ENCODE measurements around the gene ARMC2. TPM values are rescaled to one million over a fixed set of nuclear protein-coding genes. Genes with fewer than 3 reads are reported as not detected.

The ARMC2 gene
- total RNA-seq, 2 experiments from 2014 or later, result 2.6 to 8.4 TPM

GRCh38 chr6:108875161-108875555 is 26.9 kb downstream of the ARMC2 start:
- ChIA-PET CTCF (ENCODE audit: unreplicated experiment) (no interaction called here), POLR2A (interaction anchor here (0.7 to 1.0 kb wide), 2 partner anchors 143 to 1552 kb away, joined by 3 read pairs; no protein-coding TSS in a partner anchor)
- Histone ChIP-seq H3K4me2 (ENCODE audit: low read length) (no peak overlapping the region), H3K27ac (ENCODE audit: low read depth, low read length, poor library complexity, severe bottlenecking) (no peak overlapping the region), H3K36me3 (ENCODE audit: insufficient read depth, low read length) (no peaks in the 10 kb centered on the region), H3K9me3 (ENCODE audit: low read length) (no peaks in the 10 kb centered on the region), H3K79me2 (ENCODE audit: insufficient read depth, low read depth, low read length) (no peaks in the 10 kb centered on the region), H2AFZ (ENCODE audit: low read length) (no peak overlapping the region), H4K20me1 (ENCODE audit: insufficient read depth, low read length) (no peaks in the 10 kb centered on the region), H3K4me3 (ENCODE audit: low read depth, low read length, poor library complexity, severe bottlenecking) (no peak overlapping the region), H3K4me1 (ENCODE audit: insufficient read depth, low read length, poor library complexity, severe bottlenecking) (peaks cover 9% of the 10 kb centered on the region), H3K9me2 (ENCODE audit: insufficient read depth, low read length) (no peaks in the 10 kb centered on the region)
- intact Hi-C loops (cut with micrococcal nuclease; ENCODE audit: unreplicated experiment), result no loop called here
- no TSS peak for BruUV-seq (replicated peaks)
- no peak for TF ChIP-seq EZH2phosphoT487 (IDR thresholded peaks at IDR 0.05; ENCODE audit: borderline replicate concordance, low read depth, low read length)
- TF ChIP-seq CTCF (conservative IDR thresholded peaks at IDR 0.05; ENCODE audit: low read length), result no peak
- DNase-seq (ENCODE audit: low spot score), result no peak

- ChIA-PET CTCF (ENCODE audit: unreplicated experiment) (no interaction called here), POLR2A (interaction anchor here (0.6 to 0.9 kb wide), 2 partner anchors 29 to 405 kb away, joined by 3 read pairs; partner anchors contain the start of gene ARMC2)
- no peak for DNase-seq (ENCODE audit: low spot score)
- peaks cover 5% of the 10 kb centered on the region for H3K4me1 ChIP-seq (ENCODE audit: insufficient read depth, low read length, poor library complexity, severe bottlenecking)
- intact Hi-C loops (cut with micrococcal nuclease; ENCODE audit: unreplicated experiment), result no loop called here
- no peak overlapping the region for H3K4me2 ChIP-seq (ENCODE audit: low read length)
- H3K36me3 ChIP-seq (ENCODE audit: insufficient read depth, low read length), result no peaks in the 10 kb centered on the region
- H3K9me3 ChIP-seq (ENCODE audit: low read length), result no peaks in the 10 kb centered on the region
- H3K4me3 ChIP-seq (ENCODE audit: low read depth, low read length, poor library complexity, severe bottlenecking), result no peak overlapping the region
- TF ChIP-seq EZH2phosphoT487 (IDR thresholded peaks at IDR 0.05; ENCODE audit: borderline replicate concordance, low read depth, low read length) (no peak), CTCF (conservative IDR thresholded peaks at IDR 0.05; ENCODE audit: low read length) (no peak)
- no peaks in the 10 kb centered on the region for H3K79me2 ChIP-seq (ENCODE audit: insufficient read depth, low read depth, low read length)
- no peaks in the 10 kb centered on the region for H4K20me1 ChIP-seq (ENCODE audit: insufficient read depth, low read length)
- no peak overlapping the region for H2AFZ ChIP-seq (ENCODE audit: low read length)
- no TSS peak for BruUV-seq (replicated peaks)
- no peaks in the 10 kb centered on the region for H3K9me2 ChIP-seq (ENCODE audit: insufficient read depth, low read length)
- no peak overlapping the region for H3K27ac ChIP-seq (ENCODE audit: low read depth, low read length, poor library complexity, severe bottlenecking)
Measured at GRCh38 chr6:108877046-108877751, 29.0 kb downstream of the ARMC2 start.

GRCh38 chr6:108878942-108879341 is 30.7 kb downstream of the ARMC2 start:
- H3K79me2 ChIP-seq (ENCODE audit: insufficient read depth, low read depth, low read length), result no peaks in the 10 kb centered on the region
- no peak overlapping the region for H3K4me2 ChIP-seq (ENCODE audit: low read length)
- no peaks in the 10 kb centered on the region for H3K9me2 ChIP-seq (ENCODE audit: insufficient read depth, low read length)
- H3K27ac ChIP-seq (ENCODE audit: low read depth, low read length, poor library complexity, severe bottlenecking), result no peak overlapping the region
- H2AFZ ChIP-seq (ENCODE audit: low read length), result no peak overlapping the region
- ChIA-PET POLR2A (no interaction called here), CTCF (ENCODE audit: unreplicated experiment) (no interaction called here)
- no peaks in the 10 kb centered on the region for H4K20me1 ChIP-seq (ENCODE audit: insufficient read depth, low read length)
- H3K36me3 ChIP-seq (ENCODE audit: insufficient read depth, low read length), result no peaks in the 10 kb centered on the region
- H3K9me3 ChIP-seq (ENCODE audit: low read length), result no peaks in the 10 kb centered on the region
- H3K4me3 ChIP-seq (ENCODE audit: low read depth, low read length, poor library complexity, severe bottlenecking), result no peak overlapping the region
- intact Hi-C loops (cut with micrococcal nuclease; ENCODE audit: unreplicated experiment), result no loop called here
- no peak for DNase-seq (ENCODE audit: low spot score)
- TF ChIP-seq CTCF (conservative IDR thresholded peaks at IDR 0.05; ENCODE audit: low read length) (no peak), EZH2phosphoT487 (IDR thresholded peaks at IDR 0.05; ENCODE audit: borderline replicate concordance, low read depth, low read length) (no peak)
- BruUV-seq (replicated peaks), result no TSS peak
- H3K4me1 ChIP-seq (ENCODE audit: insufficient read depth, low read length, poor library complexity, severe bottlenecking), result peaks cover 11% of the 10 kb centered on the region

All from OCI-LY7 (cell line).